Left ventricle myocardium superior (tissue), 1 donor: ENCODE measurements around the gene NTHL1. TPM values are rescaled to one million over a fixed set of nuclear protein-coding genes. Genes with fewer than 3 reads are reported as not detected.

Source experiments
- microRNA-seq: library from miRNA; unstranded; fragments of <30 nt; microRNA quantifications from one replicate; pipeline ENCODE4 v1.2.0, GENCODE V29; 2020; ENCODE audit warnings: borderline number of aligned reads
- total RNA-seq: library from RNA; stranded (reverse); fragmentation: NEBNext Ultra II Directional; extraction: Animal tissue kit (Norgen Biotek cat#: 25700); gene quantifications from one replicate; pipeline ENCODE4 v1.2.1, GENCODE V29; 2021
- donor health status: DM: no; HTN: yes; CAD: no; lungs with severe emphysema.

NTHL1 gene
- total RNA-seq, 1 donor from 2014 or later: 22.7 TPM

Small RNA genes within 50 kb of the gene (microRNA-seq; reads per million reads assigned to microRNA genes)
- not detected for gene MIR1225

Other genes starting within 250 kb of the NTHL1 start
- 182 TPM for gene HAGH, start 221.0 kb downstream of the NTHL1 start, total RNA-seq
- 30.0 TPM for gene FAHD1, start 220.6 kb downstream of the NTHL1 start, total RNA-seq
- not detected for gene MEIOB, start 175.7 kb downstream of the NTHL1 start, total RNA-seq
- gene HS3ST6, start 129.4 kb downstream of the NTHL1 start, total RNA-seq: not detected
- 25.9 TPM for gene MSRB1, start 104.6 kb downstream of the NTHL1 start, total RNA-seq
- 315 TPM for gene RPL3L, start 93.1 kb downstream of the NTHL1 start, total RNA-seq
- gene NDUFB10, start 88.3 kb downstream of the NTHL1 start, total RNA-seq: 769 TPM
- 788 TPM for gene RPS2, start 83.0 kb downstream of the NTHL1 start, total RNA-seq
- not detected for gene RNF151, start 81.0 kb downstream of the NTHL1 start, total RNA-seq
- gene TBL3, start 75.8 kb downstream of the NTHL1 start, total RNA-seq: 24.4 TPM
- not detected for gene NOXO1, start 66.4 kb downstream of the NTHL1 start, total RNA-seq
- 32.2 TPM for gene GFER, start 63.6 kb downstream of the NTHL1 start, total RNA-seq
- gene SYNGR3, start 57.9 kb downstream of the NTHL1 start, total RNA-seq: 1.0 TPM
- 16.0 TPM for gene ZNF598, start 38.0 kb downstream of the NTHL1 start, total RNA-seq
- not detected for gene NPW, start 28.0 kb downstream of the NTHL1 start, total RNA-seq
- 235 TPM for gene NHERF2, start 20.9 kb downstream of the NTHL1 start, total RNA-seq
- gene TSC2, start 151 bp upstream of the NTHL1 start, total RNA-seq: 83.0 TPM
- gene PKD1, start 88.1 kb upstream of the NTHL1 start, total RNA-seq: 92.9 TPM
- gene RAB26, start 100.8 kb upstream of the NTHL1 start, total RNA-seq: 1.7 TPM
- gene TRAF7, start 107.9 kb upstream of the NTHL1 start, total RNA-seq: 21.4 TPM
- gene CASKIN1, start 148.8 kb upstream of the NTHL1 start, total RNA-seq: 9.2 TPM
- gene MLST8, start 157.6 kb upstream of the NTHL1 start, total RNA-seq: 29.9 TPM
- gene BRICD5, start 163.0 kb upstream of the NTHL1 start, total RNA-seq: 10.0 TPM
- 42.4 TPM for gene PGP, start 167.0 kb upstream of the NTHL1 start, total RNA-seq
- 14.2 TPM for gene E4F1, start 175.8 kb upstream of the NTHL1 start, total RNA-seq
- gene DNASE1L2, start 188.6 kb upstream of the NTHL1 start, total RNA-seq: 0.47 TPM
- gene ECI1, start 203.8 kb upstream of the NTHL1 start, total RNA-seq: 225 TPM
- gene RNPS1, start 220.3 kb upstream of the NTHL1 start, total RNA-seq: 113 TPM